Left ventricle myocardium inferior (tissue), 1 donor: ENCODE data around the gene ZFYVE27. TPM values are rescaled to one million over a fixed set of nuclear protein-coding genes. Genes with fewer than 3 reads are reported as not detected.

Experiments used
- DNase-seq: peaks from one replicate; pipeline ENCODE4 v3.0.0-alpha.2; 2020
- H3K27ac ChIP-seq: fragments of 200-600 bp; replicated peaks from 2 replicates; pipeline ENCODE4 v1.8.0; 2021
- H3K27me3 ChIP-seq: fragments of 200-600 bp; 2 replicates; pipeline ENCODE4 v1.8.0; 2021; ENCODE audit warnings: low read depth
- H3K36me3 ChIP-seq: fragments of 200-600 bp; 2 replicates; pipeline ENCODE4 v1.8.0; 2021
- H3K4me1 ChIP-seq: fragments of 200-600 bp; 2 replicates; pipeline ENCODE4 v1.8.0; 2021
- H3K4me3 ChIP-seq: fragments of 200-600 bp; 2 replicates; pipeline ENCODE4 v1.8.0; 2021; ENCODE audit warnings: mild to moderate bottlenecking, moderate library complexity
- H3K9me3 ChIP-seq: fragments of 200-600 bp; replicated peaks from 2 replicates; pipeline ENCODE4 v1.8.0; 2021
- CTCF ChIP-seq: fragments of 200-600 bp; IDR thresholded peaks from 2 replicates; pipeline ENCODE4 v1.8.0; 2021; ENCODE audit warnings: antibody characterized with exemption, mild to moderate bottlenecking, borderline replicate concordance
- intact Hi-C: fragments of 100-400 bp; cut with micrococcal nuclease; formaldehyde crosslinking; loops from one replicate; pipeline ENCODE4 v1.11.0; 2022
- total RNA-seq: library from RNA; stranded (reverse); fragmentation: NEBNext Ultra II Directional; extraction: Animal tissue kit (Norgen Biotek cat#: 25700); gene quantifications from one replicate; pipeline ENCODE4 v1.2.1, GENCODE V29; 2021
- donor health status: DM: no; HTN: yes; CAD: no; lungs with severe emphysema.

The ZFYVE27 gene
- total RNA-seq, 1 donor from 2014 or later, result 13.2 TPM

DNA sequence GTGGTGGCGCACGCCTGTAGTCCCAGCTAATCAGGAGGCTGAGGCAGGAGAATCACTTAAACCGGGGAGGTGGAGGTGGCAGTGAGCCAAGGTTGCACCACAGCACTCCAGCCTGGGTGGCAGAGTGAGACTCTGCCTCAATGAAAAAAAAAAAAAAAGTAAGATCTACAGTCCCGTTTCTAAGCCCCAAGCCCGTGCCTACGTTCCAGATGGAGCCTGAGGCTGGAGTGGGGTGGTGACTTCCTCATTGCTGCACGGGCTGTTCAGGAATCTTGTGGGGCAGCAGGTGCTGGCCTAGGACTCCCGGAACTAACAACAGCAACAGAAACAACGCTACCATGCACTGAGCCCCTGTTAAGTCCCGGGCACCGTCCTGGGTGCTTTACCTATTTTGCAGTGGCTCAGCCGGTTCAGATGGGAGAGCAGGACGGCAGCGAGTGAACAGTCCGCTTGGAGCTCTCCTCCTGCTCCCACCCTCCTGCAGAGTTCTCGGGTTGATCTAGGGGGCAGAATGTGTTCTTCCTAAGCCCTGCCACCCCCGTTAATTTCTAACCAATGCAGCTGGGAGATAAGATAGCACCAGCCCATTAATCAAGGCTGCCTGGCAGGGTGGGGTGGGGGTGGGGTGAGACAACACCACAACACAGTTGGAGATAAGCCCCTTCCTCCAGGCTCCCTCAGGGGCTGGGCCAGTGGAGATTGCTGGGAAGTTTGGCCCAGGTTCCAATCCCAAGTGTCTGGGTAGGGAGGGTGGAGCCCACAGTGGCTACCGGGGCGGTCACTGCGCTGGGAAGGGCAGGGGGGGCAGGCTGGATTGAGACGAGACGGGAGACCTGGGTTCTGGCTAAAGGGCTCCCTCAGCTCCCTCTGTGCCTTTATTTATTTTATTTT lies 51.9 kb downstream of the ZFYVE27 start:
- Histone ChIP-seq H3K9me3 (no peaks in the 10 kb centered on the region), H3K27me3 (peaks cover 22% of the 10 kb centered on the region), H3K4me3 (peak overlapping the region; percentile 48), H3K27ac (no peak overlapping the region), H3K36me3 (no peaks in the 10 kb centered on the region), H3K4me1 (peaks cover 18% of the 10 kb centered on the region)
- DNase-seq, result peak; percentile 39
- no peak for TF ChIP-seq CTCF
- intact Hi-C loops, result no loop called here

DNA sequence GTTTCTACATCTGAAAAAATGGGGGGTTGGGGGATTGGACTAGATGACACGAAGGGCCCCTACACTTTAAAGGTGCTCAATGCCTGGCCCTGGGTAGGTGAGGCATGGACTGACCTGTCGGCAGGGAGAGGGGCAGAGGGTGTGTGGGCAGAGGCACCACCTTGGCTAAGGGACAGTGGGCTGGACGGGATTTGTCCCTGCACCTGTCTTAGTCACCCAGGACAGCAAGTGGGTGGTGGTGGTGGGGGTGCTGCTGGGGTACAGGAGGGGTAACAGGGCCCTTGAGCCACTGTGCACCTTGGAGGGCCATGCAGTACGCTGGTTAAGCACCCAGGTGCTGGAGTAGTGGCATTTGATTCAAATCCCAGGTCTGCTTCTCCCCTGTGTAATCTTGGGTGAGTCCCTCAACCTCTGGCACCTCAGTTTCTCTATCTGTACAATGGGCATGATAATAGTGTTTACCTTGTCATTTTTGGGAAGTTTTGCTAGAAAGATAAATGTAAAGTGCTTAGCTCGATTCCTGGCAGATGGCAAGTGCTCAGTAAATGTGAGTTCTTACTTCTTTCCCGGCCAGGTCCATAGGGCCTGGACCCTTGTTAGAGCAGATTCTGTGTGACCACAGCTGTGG lies 53.0 kb downstream of the ZFYVE27 start:
- Histone ChIP-seq H3K4me1 (peaks cover 14% of the 10 kb centered on the region), H3K27me3 (peaks cover 22% of the 10 kb centered on the region), H3K9me3 (no peaks in the 10 kb centered on the region), H3K27ac (no peak overlapping the region), H3K4me3 (no peak overlapping the region), H3K36me3 (no peaks in the 10 kb centered on the region)
- no peak for DNase-seq
- no peak for TF ChIP-seq CTCF
- intact Hi-C loops, result no loop called here

GRCh38 chr10:97791824-97792721 lies 55.1 kb downstream of the ZFYVE27 start:
- intact Hi-C loops, result no loop called here
- Histone ChIP-seq H3K4me3 (no peak overlapping the region), H3K27me3 (peaks cover 26% of the 10 kb centered on the region), H3K27ac (no peak overlapping the region), H3K9me3 (no peaks in the 10 kb centered on the region), H3K4me1 (peaks cover 14% of the 10 kb centered on the region), H3K36me3 (no peaks in the 10 kb centered on the region)
- TF ChIP-seq CTCF, result peak; percentile 93
- peak; percentile 48 for DNase-seq

DNA sequence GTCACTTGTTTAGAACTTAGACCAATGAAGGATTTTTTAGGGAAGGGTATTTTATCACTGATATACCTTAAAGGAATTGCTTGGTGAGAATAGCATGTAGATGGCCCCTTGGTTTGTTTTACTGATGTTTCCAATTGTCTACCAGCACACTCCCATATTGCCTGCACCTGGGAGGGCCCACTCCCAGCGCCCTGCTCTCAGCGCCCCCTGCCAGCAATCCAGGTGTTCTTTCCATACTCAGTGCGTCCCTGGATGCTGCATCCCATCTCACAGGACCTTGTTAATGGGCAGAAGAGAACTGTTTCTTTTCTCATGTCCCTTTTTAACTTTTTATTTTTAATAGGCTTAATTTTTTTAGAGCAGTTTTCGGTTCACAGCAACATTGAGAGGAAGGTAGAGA lies 59.0 kb downstream of the ZFYVE27 start:
- Histone ChIP-seq H3K9me3 (peaks cover 16% of the 10 kb centered on the region), H3K27me3 (peaks cover 49% of the 10 kb centered on the region), H3K4me1 (peaks cover 3% of the 10 kb centered on the region), H3K27ac (no peak overlapping the region), H3K4me3 (no peak overlapping the region), H3K36me3 (no peaks in the 10 kb centered on the region)
- no peak for TF ChIP-seq CTCF
- no peak for DNase-seq
- intact Hi-C loops, result loop anchor here (5.0 kb wide), 1 partner anchor 76 kb away; no protein-coding TSS in a partner anchor

DNA sequence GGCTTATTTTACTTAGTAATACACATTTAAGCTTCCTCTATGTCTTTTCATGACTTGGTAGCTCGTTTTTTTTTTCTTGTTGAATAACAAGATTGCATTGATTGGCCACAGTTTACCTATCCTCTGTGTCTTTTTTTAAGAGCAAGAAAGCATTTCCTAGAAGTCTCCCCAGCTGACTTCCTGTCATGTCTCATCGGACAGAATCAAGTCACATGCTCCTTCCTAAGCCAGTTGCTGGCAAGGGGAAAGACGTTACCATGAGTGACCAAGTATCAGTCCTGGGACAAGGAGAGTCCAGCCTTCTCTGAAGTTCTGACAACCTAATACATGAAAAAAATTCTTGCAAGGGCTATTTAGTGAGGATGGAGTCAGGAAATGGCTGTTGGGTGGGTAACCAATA lies 59.7 kb downstream of the ZFYVE27 start:
- no peak overlapping the region for H3K27ac ChIP-seq
- DNase-seq, result no peak
- no peaks in the 10 kb centered on the region for H3K36me3 ChIP-seq
- intact Hi-C loops, result loop anchor here (5.0 kb wide), 1 partner anchor 76 kb away; no protein-coding TSS in a partner anchor
- H3K27me3 ChIP-seq, result peaks cover 49% of the 10 kb centered on the region
- no peak for TF ChIP-seq CTCF
- H3K4me3 ChIP-seq, result no peak overlapping the region
- peaks cover 16% of the 10 kb centered on the region for H3K9me3 ChIP-seq
- H3K4me1 ChIP-seq, result peaks cover 3% of the 10 kb centered on the region
